HepG2 (cell line): ENCODE measurements around the gene C5orf24. TPM values are rescaled to one million over a fixed set of nuclear protein-coding genes. Genes with fewer than 3 reads are reported as not detected.

Experiments used
- ASH2L ChIP-seq: fragments of 300-600, 200-600 bp; sonication (generic); IDR thresholded peaks from 2 replicates; pipeline ENCODE4 v1.7.0; 2017; ENCODE audit warnings: low read depth, mild to moderate bottlenecking, moderate library complexity, mixed read lengths, low read length; ENCODE audit not compliant: insufficient read length
- BRD4 ChIP-seq: sonication (generic); formaldehyde crosslinking; IDR thresholded peaks from 2 replicates; pipeline ENCODE4 v1.4.0; 2020; ENCODE audit warnings: missing genetic modification reagents
- ELF4 ChIP-seq: sonication (generic); formaldehyde crosslinking; IDR thresholded peaks from 2 replicates; pipeline ENCODE4 v1.5.0; 2020; ENCODE audit warnings: missing genetic modification reagents, mild to moderate bottlenecking, moderate library complexity, borderline replicate concordance
- FOSL2 ChIP-seq: sonication (generic); formaldehyde crosslinking; IDR thresholded peaks from 2 replicates; pipeline ENCODE4 v1.4.0; 2020; ENCODE audit warnings: missing genetic modification reagents
- FOXC1 ChIP-seq: sonication (generic); formaldehyde crosslinking; IDR thresholded peaks from 2 replicates; pipeline ENCODE4 v1.8.0; 2022; ENCODE audit warnings: mild to moderate bottlenecking, missing genetic modification reagents, borderline replicate concordance
- GABPB1 ChIP-seq: IDR thresholded peaks from 2 replicates; pipeline ENCODE4 v1.6.1; 2016; ENCODE audit warnings: mild to moderate bottlenecking, missing genetic modification reagents, moderate library complexity, missing compliant biosample characterization
- GATAD2A ChIP-seq: IDR thresholded peaks from 2 replicates; pipeline ENCODE4 v1.6.1; 2016
- HNF4G ChIP-seq, 2 experiments: sonication (generic) in 1 of 2; formaldehyde crosslinking in 1 of 2; IDR thresholded peaks; 2 replicates each; pipeline versions ENCODE4 v1.4.0 to v1.6.1; 2011 to 2020; ENCODE audit warnings: borderline replicate concordance in 2 of 2, low read depth in 2 of 2, mild to moderate bottlenecking in 2 of 2, low read length in 1 of 2, missing genetic modification reagents in 1 of 2, moderate library complexity in 1 of 2
- MEIS1 ChIP-seq: sonication (generic); formaldehyde crosslinking; IDR thresholded peaks from 2 replicates; pipeline ENCODE4 v1.9.0; 2021; ENCODE audit warnings: mild to moderate bottlenecking, missing genetic modification reagents, moderate library complexity, borderline replicate concordance
- MTF2 ChIP-seq: sonication (generic); formaldehyde crosslinking; IDR thresholded peaks from 2 replicates; pipeline ENCODE4 v1.5.0; 2020; ENCODE audit warnings: missing genetic modification reagents, borderline replicate concordance
- NFYC ChIP-seq: IDR thresholded peaks from 2 replicates; pipeline ENCODE4 v1.6.1; 2016; ENCODE audit warnings: missing genetic modification reagents, missing compliant biosample characterization
- POLR2A ChIP-seq, 2 experiments: IDR thresholded peaks; 2 replicates each; pipeline ENCODE4 v1.6.1; 2011; ENCODE audit warnings: low read depth in 2 of 2, low read length in 2 of 2, mild to moderate bottlenecking in 1 of 2, moderate library complexity in 1 of 2; ENCODE audit not compliant: insufficient read depth in 1 of 2
- SIN3A ChIP-seq: IDR thresholded peaks from 2 replicates; pipeline ENCODE4 v1.6.1; 2011; ENCODE audit warnings: low read depth, mild to moderate bottlenecking, control low read depth, low read length, borderline replicate concordance
- TBP ChIP-seq: sonication (generic); formaldehyde crosslinking; IDR thresholded peaks from 2 replicates; pipeline ENCODE4 v1.5.0; 2020; ENCODE audit warnings: missing genetic modification reagents
- ZIK1 ChIP-seq: sonication (generic); formaldehyde crosslinking; IDR thresholded peaks from 2 replicates; pipeline ENCODE4 v1.5.0; 2020; ENCODE audit warnings: mild to moderate bottlenecking, low read depth, missing genetic modification reagents, borderline replicate concordance
- ZNF598 ChIP-seq: sonication (generic); formaldehyde crosslinking; IDR thresholded peaks from 2 replicates; pipeline ENCODE4 v1.5.1; 2020; ENCODE audit warnings: mild to moderate bottlenecking, missing genetic modification reagents, borderline replicate concordance
- polyA plus RNA-seq, 8 experiments: library from polyadenylated mRNA; depleted of rRNA in 3 of 8; stranded (reverse) in 7 of 8; unstranded in 1 of 8; fragments of >200 nt; fragmentation: Illumina TruSeq in 4 of 8; extraction: Trizol in 4 of 8; gene quantifications; 2 replicates each; pipeline versions ENCODE4 v1.2.1 to v1.2.3, GENCODE V29; 2011 to 2016; ENCODE audit warnings: low read depth in 4 of 8, missing spikeins in 1 of 8, mixed read lengths in 1 of 8; ENCODE audit not compliant: insufficient read depth in 1 of 8
- total RNA-seq, 5 experiments: library from RNA; depleted of rRNA; stranded (reverse); fragments of >200 nt; fragmentation: Illumina TruSeq; extraction: Trizol; gene quantifications; 2 replicates each; pipeline ENCODE4 v1.2.3, GENCODE V29; 2016; ENCODE audit warnings: low read depth in 1 of 5
- TF ChIP-seq, protein P1 (sequence below): sonication (generic); formaldehyde crosslinking; IDR thresholded peaks from 2 replicates; pipeline ENCODE4 v1.4.0; 2020; ENCODE audit warnings: missing genetic modification reagents
- TF ChIP-seq, protein P2 (sequence below): sonication (generic); formaldehyde crosslinking; conservative IDR thresholded peaks from 2 replicates; pipeline ENCODE4 v1.4.0; 2020; ENCODE audit warnings: missing genetic modification reagents
- TF ChIP-seq, protein P3 (sequence below), 2 experiments: fragments of 450-650 bp in 1 of 2; sonication (generic) in 1 of 2; formaldehyde crosslinking; IDR thresholded peaks; 2 replicates each; pipeline versions ENCODE4 v1.5.0 to v1.8.0; 2020 to 2022; ENCODE audit warnings: mild to moderate bottlenecking in 1 of 2, missing genetic modification reagents in 1 of 2
- TF ChIP-seq, protein P4 (sequence below): sonication (generic); formaldehyde crosslinking; IDR thresholded peaks from 2 replicates; pipeline ENCODE4 v1.8.1; 2022; ENCODE audit warnings: mild to moderate bottlenecking, missing genetic modification reagents
- TF ChIP-seq, protein P5 (sequence below): sonication (generic); formaldehyde crosslinking; conservative IDR thresholded peaks from 2 replicates; pipeline ENCODE4 v1.4.0; 2020; ENCODE audit warnings: missing genetic modification reagents

C5orf24 gene
- total and polyA plus RNA-seq, 2 of the 13 experiments (the other 11 are each of a cell fraction or from before 2014, with no cell fraction given): 34.6 to 41.5 TPM

DNA sequence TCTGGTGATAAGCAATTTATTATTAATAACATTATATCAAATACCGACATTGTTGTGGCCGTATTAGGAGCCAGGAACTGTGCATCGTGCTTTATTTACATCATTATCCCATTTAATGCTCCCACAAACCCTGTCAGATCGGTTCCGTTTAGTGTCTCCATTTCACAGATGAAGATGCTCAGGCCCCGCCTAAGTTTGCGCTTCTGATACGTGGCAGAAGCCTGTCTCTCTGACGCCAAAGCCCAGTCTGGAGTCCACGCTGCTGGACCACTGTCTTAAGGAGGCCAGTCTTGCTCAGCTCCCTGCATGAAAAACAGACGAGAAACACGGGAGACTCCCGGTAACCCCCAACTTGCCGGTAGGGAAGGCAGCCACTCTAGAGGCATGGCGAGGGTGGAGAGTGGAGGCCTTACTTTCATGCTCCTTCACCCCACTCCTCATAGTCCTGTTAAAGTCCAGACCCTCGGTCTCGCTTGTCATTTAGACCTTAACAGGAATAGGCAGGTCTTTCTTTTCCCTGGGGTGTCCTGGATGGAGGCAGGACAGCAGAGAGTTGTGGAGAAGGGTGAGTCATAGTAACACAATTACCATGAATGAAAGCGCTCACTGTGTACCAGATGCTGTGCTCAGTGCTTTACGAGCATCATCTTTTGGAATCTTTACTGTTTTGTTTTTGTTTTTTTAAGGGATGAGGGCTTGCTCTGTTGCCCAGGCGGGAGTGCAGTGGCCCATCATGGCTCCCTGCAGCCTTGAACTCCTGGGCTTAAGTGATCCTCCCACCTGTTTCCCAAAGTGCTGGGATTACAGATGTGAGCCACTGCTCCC, 29.3 kb downstream of the C5orf24 start (continued):
- 0 out of 2 replicates have a peak, but pooled peaks have one; percentile 4 for TF ChIP-seq ELF4 (CRISPR knock-in tag)
- TF ChIP-seq GABPB1: no peak
- TF ChIP-seq, protein P1, sequence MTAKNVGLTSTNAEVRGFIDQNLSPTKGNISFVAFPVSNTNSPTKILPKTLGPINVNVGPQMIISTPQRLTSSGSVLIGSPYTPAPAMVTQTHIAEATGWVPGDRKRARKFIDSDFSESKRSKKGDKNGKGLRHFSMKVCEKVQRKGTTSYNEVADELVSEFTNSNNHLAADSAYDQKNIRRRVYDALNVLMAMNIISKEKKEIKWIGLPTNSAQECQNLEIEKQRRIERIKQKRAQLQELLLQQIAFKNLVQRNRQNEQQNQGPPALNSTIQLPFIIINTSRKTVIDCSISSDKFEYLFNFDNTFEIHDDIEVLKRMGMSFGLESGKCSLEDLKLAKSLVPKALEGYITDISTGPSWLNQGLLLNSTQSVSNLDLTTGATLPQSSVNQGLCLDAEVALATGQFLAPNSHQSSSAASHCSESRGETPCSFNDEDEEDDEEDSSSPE: no peak
- 0 out of 2 replicates have a peak, but pooled peaks have one; percentile 52 for TF ChIP-seq ZNF598 (CRISPR knock-in tag)
- TF ChIP-seq SIN3A: peak; percentile 33; the same call in 1 of the 2 replicates
- no peak for TF ChIP-seq MTF2 (CRISPR knock-in tag)
- TF ChIP-seq POLR2A (IDR thresholded peaks at IDR 0.05; ENCODE audit: insufficient read depth in 1 of 2, low read depth in 2 of 2, low read length in 2 of 2): peak in 1 of 2 experiments; percentile 40; a peak in 1 of 4 replicates
- TF ChIP-seq MEIS1 (CRISPR knock-in tag): no peak
- TF ChIP-seq, protein P2, sequence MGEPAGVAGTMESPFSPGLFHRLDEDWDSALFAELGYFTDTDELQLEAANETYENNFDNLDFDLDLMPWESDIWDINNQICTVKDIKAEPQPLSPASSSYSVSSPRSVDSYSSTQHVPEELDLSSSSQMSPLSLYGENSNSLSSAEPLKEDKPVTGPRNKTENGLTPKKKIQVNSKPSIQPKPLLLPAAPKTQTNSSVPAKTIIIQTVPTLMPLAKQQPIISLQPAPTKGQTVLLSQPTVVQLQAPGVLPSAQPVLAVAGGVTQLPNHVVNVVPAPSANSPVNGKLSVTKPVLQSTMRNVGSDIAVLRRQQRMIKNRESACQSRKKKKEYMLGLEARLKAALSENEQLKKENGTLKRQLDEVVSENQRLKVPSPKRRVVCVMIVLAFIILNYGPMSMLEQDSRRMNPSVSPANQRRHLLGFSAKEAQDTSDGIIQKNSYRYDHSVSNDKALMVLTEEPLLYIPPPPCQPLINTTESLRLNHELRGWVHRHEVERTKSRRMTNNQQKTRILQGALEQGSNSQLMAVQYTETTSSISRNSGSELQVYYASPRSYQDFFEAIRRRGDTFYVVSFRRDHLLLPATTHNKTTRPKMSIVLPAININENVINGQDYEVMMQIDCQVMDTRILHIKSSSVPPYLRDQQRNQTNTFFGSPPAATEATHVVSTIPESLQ (CRISPR knock-in tag): no peak
- TF ChIP-seq FOSL2: peak; percentile 80
- TF ChIP-seq, protein P3, sequence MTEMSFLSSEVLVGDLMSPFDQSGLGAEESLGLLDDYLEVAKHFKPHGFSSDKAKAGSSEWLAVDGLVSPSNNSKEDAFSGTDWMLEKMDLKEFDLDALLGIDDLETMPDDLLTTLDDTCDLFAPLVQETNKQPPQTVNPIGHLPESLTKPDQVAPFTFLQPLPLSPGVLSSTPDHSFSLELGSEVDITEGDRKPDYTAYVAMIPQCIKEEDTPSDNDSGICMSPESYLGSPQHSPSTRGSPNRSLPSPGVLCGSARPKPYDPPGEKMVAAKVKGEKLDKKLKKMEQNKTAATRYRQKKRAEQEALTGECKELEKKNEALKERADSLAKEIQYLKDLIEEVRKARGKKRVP (CRISPR knock-in tag; IDR thresholded peaks at IDR 0.05): 0 out of 4 replicates have a peak, but pooled peaks of 1 of the 2 experiments have one; percentile 17
- TF ChIP-seq ZIK1: no peak
- TF ChIP-seq, protein P4, sequence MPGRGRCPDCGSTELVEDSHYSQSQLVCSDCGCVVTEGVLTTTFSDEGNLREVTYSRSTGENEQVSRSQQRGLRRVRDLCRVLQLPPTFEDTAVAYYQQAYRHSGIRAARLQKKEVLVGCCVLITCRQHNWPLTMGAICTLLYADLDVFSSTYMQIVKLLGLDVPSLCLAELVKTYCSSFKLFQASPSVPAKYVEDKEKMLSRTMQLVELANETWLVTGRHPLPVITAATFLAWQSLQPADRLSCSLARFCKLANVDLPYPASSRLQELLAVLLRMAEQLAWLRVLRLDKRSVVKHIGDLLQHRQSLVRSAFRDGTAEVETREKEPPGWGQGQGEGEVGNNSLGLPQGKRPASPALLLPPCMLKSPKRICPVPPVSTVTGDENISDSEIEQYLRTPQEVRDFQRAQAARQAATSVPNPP (CRISPR knock-in tag): no peak
- peak; percentile 10; the same call in 1 of the 2 replicates for TF ChIP-seq GATAD2A (CRISPR knock-in tag)
- no peak for TF ChIP-seq BRD4 (CRISPR knock-in tag)
- no peak for TF ChIP-seq TBP
- no peak for TF ChIP-seq FOXC1 (CRISPR knock-in tag)
- TF ChIP-seq, protein P5, sequence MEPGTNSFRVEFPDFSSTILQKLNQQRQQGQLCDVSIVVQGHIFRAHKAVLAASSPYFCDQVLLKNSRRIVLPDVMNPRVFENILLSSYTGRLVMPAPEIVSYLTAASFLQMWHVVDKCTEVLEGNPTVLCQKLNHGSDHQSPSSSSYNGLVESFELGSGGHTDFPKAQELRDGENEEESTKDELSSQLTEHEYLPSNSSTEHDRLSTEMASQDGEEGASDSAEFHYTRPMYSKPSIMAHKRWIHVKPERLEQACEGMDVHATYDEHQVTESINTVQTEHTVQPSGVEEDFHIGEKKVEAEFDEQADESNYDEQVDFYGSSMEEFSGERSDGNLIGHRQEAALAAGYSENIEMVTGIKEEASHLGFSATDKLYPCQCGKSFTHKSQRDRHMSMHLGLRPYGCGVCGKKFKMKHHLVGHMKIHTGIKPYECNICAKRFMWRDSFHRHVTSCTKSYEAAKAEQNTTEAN: no peak
- TF ChIP-seq ASH2L: peak; percentile 13
- no peak for TF ChIP-seq HNF4G (IDR thresholded peaks at IDR 0.05; ENCODE audit: borderline replicate concordance, low read depth, low read length)
- no peak for TF ChIP-seq HNF4G (CRISPR knock-in tag; IDR thresholded peaks at IDR 0.05; ENCODE audit: borderline replicate concordance, low read depth)
- no peak for TF ChIP-seq NFYC (CRISPR knock-in tag)
